ENCODE measurements around the gene PIGH. TPM values are rescaled to one million over a fixed set of nuclear protein-coding genes. Genes with fewer than 3 reads are reported as not detected.

The PIGH gene
- total RNA-seq, 2 donors from 2014 or later, result 4.5 to 7.5 TPM

DNA sequence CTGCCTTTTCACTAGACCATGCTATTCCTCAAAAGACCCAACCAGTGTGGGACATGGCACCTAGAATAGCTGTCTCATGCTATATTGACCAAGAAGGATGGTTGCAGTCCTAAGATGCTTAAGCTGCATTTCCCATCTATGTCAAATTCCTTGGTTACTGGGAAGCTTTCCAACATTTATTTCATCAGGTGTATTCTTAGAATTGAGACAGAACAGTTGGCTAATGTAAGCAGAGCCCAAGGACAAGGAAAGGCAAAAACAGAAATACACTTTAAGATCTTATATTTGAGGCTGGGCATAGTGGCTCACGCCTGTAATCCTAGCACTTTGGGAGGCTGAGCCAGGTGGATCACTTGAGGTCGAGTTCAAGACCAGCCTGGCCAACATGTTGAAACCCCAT lies 44.4 kb upstream of the PIGH start:
- Mint-ChIP-seq H3K4me1 (peaks cover 13% of the 10 kb centered on the region), H3K4me3 (no peak overlapping the region), H3K27ac (no peak overlapping the region), H3K36me3 (ENCODE audit: low read depth) (peaks cover 33% of the 10 kb centered on the region), H3K27me3 (ENCODE audit: insufficient read depth) (no peaks in the 10 kb centered on the region), H3K9me3 (no peaks in the 10 kb centered on the region)
- Histone ChIP-seq H3K27me3 (ENCODE audit: control insufficient read depth, insufficient read depth, low read length, poor library complexity, severe bottlenecking) (no peaks in the 10 kb centered on the region), H3K36me3 (ENCODE audit: control insufficient read depth, insufficient read depth, low read length) (peaks cover 35% of the 10 kb centered on the region), H3K4me1 (ENCODE audit: control insufficient read depth, insufficient read depth, low read length) (peaks cover 12% of the 10 kb centered on the region), H3K27ac (ENCODE audit: low read depth, low read length) (no peak overlapping the region), H3K4me3 (ENCODE audit: low read length) (no peak overlapping the region), H3K9me3 (ENCODE audit: control insufficient read depth, low read length) (no peaks in the 10 kb centered on the region), H3K9ac (ENCODE audit: extremely low read depth, low read length, poor library complexity, severe bottlenecking) (no peak overlapping the region)
- TF ChIP-seq, protein P1, sequence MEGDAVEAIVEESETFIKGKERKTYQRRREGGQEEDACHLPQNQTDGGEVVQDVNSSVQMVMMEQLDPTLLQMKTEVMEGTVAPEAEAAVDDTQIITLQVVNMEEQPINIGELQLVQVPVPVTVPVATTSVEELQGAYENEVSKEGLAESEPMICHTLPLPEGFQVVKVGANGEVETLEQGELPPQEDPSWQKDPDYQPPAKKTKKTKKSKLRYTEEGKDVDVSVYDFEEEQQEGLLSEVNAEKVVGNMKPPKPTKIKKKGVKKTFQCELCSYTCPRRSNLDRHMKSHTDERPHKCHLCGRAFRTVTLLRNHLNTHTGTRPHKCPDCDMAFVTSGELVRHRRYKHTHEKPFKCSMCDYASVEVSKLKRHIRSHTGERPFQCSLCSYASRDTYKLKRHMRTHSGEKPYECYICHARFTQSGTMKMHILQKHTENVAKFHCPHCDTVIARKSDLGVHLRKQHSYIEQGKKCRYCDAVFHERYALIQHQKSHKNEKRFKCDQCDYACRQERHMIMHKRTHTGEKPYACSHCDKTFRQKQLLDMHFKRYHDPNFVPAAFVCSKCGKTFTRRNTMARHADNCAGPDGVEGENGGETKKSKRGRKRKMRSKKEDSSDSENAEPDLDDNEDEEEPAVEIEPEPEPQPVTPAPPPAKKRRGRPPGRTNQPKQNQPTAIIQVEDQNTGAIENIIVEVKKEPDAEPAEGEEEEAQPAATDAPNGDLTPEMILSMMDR (conservative IDR thresholded peaks at IDR 0.05), result no peak
- no peak for DNase-seq
- 90 to 98% methylated on average over 2 of the region's 2 CpGs for WGBS, 2 experiments (ENCODE audit: insufficient coverage in 1 of 2, insufficient read length in 1 of 2)

DNA sequence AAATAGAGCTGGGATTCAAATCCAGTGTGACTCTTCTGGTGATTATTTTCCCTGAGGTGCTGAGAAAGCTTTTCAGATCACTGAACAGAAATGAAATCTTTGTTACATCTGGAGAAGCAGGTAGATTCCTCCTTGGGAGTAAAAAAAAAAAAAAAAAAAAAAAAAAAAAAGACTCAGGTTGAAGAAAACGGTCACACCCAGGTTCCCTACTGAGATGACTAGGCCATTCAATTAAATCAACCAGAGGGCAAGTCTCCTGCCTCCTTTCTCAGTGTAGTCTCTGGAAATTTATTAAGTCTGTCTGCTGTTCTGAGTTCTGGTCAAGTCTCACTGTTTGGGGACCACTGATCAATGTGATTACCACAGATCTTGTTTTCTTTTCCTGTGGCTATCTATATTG lies 43.6 kb upstream of the PIGH start:
- Mint-ChIP-seq H3K9me3 (no peaks in the 10 kb centered on the region), H3K36me3 (ENCODE audit: low read depth) (peaks cover 30% of the 10 kb centered on the region), H3K4me1 (peaks cover 9% of the 10 kb centered on the region), H3K27ac (no peak overlapping the region), H3K4me3 (no peak overlapping the region), H3K27me3 (ENCODE audit: insufficient read depth) (no peaks in the 10 kb centered on the region)
- H3K27me3 ChIP-seq (ENCODE audit: control insufficient read depth, insufficient read depth, low read length, poor library complexity, severe bottlenecking), result no peaks in the 10 kb centered on the region
- peaks cover 9% of the 10 kb centered on the region for H3K4me1 ChIP-seq (ENCODE audit: control insufficient read depth, insufficient read depth, low read length)
- 91% methylated on average over 1 of the region's 1 CpG; no CpG with 5 or more reads in 1 of the 2 experiments for WGBS, 2 experiments (ENCODE audit: insufficient coverage in 1 of 2, insufficient read length in 1 of 2)
- TF ChIP-seq, protein P1 (conservative IDR thresholded peaks at IDR 0.05), result no peak
- peaks cover 28% of the 10 kb centered on the region for H3K36me3 ChIP-seq (ENCODE audit: control insufficient read depth, insufficient read depth, low read length)
- no peak overlapping the region for H3K27ac ChIP-seq (ENCODE audit: low read depth, low read length)
- DNase-seq, result no peak
- H3K4me3 ChIP-seq (ENCODE audit: low read length), result no peak overlapping the region
- no peaks in the 10 kb centered on the region for H3K9me3 ChIP-seq (ENCODE audit: control insufficient read depth, low read length)
- H3K9ac ChIP-seq (ENCODE audit: extremely low read depth, low read length, poor library complexity, severe bottlenecking), result no peak overlapping the region

DNA sequence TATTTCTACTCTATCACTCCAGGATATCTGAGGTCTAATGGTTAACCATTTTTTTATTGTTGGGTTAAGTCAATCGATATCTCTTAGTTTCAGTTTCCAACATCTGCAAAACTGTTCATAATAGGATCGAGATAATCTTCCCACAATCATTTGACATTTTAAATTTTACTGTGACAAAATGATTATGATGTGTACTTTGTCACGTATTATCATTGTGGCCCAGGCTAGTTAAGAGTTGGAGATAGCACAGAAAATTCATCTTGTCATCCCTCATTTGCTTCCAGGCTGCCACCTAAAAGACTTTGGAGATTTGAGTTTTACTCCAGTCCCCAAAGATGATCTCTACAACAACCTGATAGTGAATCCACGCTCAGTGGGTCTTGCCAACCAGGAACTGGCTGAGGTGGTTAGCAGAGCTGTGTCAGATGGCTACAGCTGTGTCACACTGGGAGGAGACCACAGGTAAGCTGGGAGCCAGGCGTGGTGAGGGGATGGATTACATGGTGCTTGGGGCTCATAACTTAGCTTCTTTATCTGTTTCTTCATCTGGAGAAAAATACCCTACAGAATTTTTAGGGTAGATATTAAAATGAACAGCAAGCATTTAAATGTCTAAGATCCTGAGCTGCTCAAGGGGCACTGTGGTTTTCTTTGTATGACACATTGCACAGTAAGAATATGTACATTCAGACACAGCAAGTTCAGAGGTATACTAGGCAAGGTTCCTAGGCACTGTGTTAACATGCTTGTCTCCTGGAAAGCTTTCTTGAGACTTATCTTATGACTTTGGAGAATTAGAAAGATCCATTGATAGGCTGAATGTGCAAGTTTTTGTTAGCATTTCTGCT lies 42.1 kb upstream of the PIGH start:
- Histone ChIP-seq H3K4me3 (ENCODE audit: low read length) (no peak overlapping the region), H3K9me3 (ENCODE audit: control insufficient read depth, low read length) (no peaks in the 10 kb centered on the region), H3K4me1 (ENCODE audit: control insufficient read depth, insufficient read depth, low read length) (no peaks in the 10 kb centered on the region), H3K36me3 (ENCODE audit: control insufficient read depth, insufficient read depth, low read length) (peaks cover 20% of the 10 kb centered on the region), H3K9ac (ENCODE audit: extremely low read depth, low read length, poor library complexity, severe bottlenecking) (no peak overlapping the region), H3K27me3 (ENCODE audit: control insufficient read depth, insufficient read depth, low read length, poor library complexity, severe bottlenecking) (no peaks in the 10 kb centered on the region), H3K27ac (ENCODE audit: low read depth, low read length) (no peak overlapping the region)
- DNase-seq, result no peak
- no peak overlapping the region for H3K4me3 Mint-ChIP-seq
- H3K27me3 Mint-ChIP-seq (ENCODE audit: insufficient read depth), result no peaks in the 10 kb centered on the region
- no peaks in the 10 kb centered on the region for H3K9me3 Mint-ChIP-seq
- TF ChIP-seq, protein P1 (conservative IDR thresholded peaks at IDR 0.05), result no peak
- 66 to 100% methylated on average over 1 to 5 of the region's 5 CpGs for WGBS, 2 experiments (ENCODE audit: insufficient coverage in 1 of 2, insufficient read length in 1 of 2)
- peaks cover 4% of the 10 kb centered on the region for H3K4me1 Mint-ChIP-seq
- peaks cover 21% of the 10 kb centered on the region for H3K36me3 Mint-ChIP-seq (ENCODE audit: low read depth)
- no peak overlapping the region for H3K27ac Mint-ChIP-seq
